HCT116 (cell line): ENCODE measurements around the gene EPHA8. TPM values are rescaled to one million over a fixed set of nuclear protein-coding genes. Genes with fewer than 3 reads are reported as not detected.

Experiments used
- ATAC-seq: fragments of 200-7000 bp; cut with Tn5 transposase; 2 replicates; pipeline ENCODE4 v1.9.1; 2020; ENCODE audit warnings: mild to moderate bottlenecking, moderate library complexity
- BruUV-seq: library from RNA; stranded (reverse); fragments of 400-500 nt; replicated peaks from 2 replicates; lab custom pipeline; 2021; lab: Mats Ljungman, UMichigan
- CTCF ChIA-PET: fragments of 300-600 bp; sonication (Branson Sonifier 250); formaldehyde crosslinking; loops from one replicate; lab custom pipeline; 2021; ENCODE audit warnings: antibody characterized with exemption; lab: Charles Lee
- POLR2A ChIA-PET: fragments of 300-600, 350-600 bp; sonication (Branson Sonifier 250); formaldehyde crosslinking; loops from one replicate; lab custom pipeline; 2021; ENCODE audit warnings: antibody characterized with exemption; lab: Charles Lee
- RAD21 ChIA-PET, 2 experiments: fragments of 300-600 bp; sonication (Branson Sonifier 250); formaldehyde crosslinking; loops; one replicate each; lab custom pipeline; 2023; ENCODE audit warnings: low total read pairs in 2 of 2; ENCODE audit not compliant: uncharacterized antibody in 2 of 2, unreplicated experiment in 2 of 2, low non-redundant PET in 1 of 2; lab: Charles Lee
- DNase-seq: peaks from one replicate; pipeline ENCODE4 v3.0.0-alpha.2; 2010; ENCODE audit warnings: low read depth, low spot score
- H2AFZ ChIP-seq: fragments of 200-600 bp; shearing (Covaris generic), sonication (generic); 2 replicates; pipeline ENCODE4 v1.6.1; 2017; ENCODE audit warnings: low read depth, mixed run types, mixed read lengths, antibody characterized with exemption, low read length; ENCODE audit not compliant: poor library complexity, severe bottlenecking
- H3K27ac ChIP-seq: 2 replicates; pipeline ENCODE4 v1.5.1; 2012; ENCODE audit warnings: low read depth, low read length
- H3K27me3 ChIP-seq: fragments of 200-600 bp; sonication (generic); 2 replicates; pipeline ENCODE4 v1.6.1; 2016; ENCODE audit warnings: mixed run types, low read length, mixed read lengths; ENCODE audit not compliant: insufficient read depth
- H3K36me3 ChIP-seq, 2 experiments: fragments of 200-500 bp in 1 of 2; fragments of 200-600 bp in 1 of 2; sonication (Bioruptor generic) in 1 of 2; sonication (generic) in 1 of 2; 2 replicates each; pipeline versions ENCODE4 v1.5.1 to v1.6.1; 2014 to 2016; ENCODE audit warnings: low read length in 2 of 2, inconsistent platforms in 1 of 2, mixed read lengths in 1 of 2, mixed run types in 1 of 2; ENCODE audit not compliant: insufficient read depth in 2 of 2, control insufficient read depth in 1 of 2
- H3K4me1 ChIP-seq, 2 experiments: fragments of 200-600 bp in 1 of 2; sonication (generic) in 1 of 2; 2 replicates each; pipeline versions ENCODE4 v1.5.1 to v1.6.1; 2012 to 2017; ENCODE audit warnings: low read length in 2 of 2, inconsistent platforms in 1 of 2, mild to moderate bottlenecking in 1 of 2, mixed read lengths in 1 of 2, mixed run types in 1 of 2, moderate library complexity in 1 of 2; ENCODE audit not compliant: insufficient read depth in 2 of 2, control insufficient read depth in 1 of 2
- H3K4me2 ChIP-seq: fragments of 200-600 bp; sonication (generic); 2 replicates; pipeline ENCODE4 v1.6.1; 2017; ENCODE audit warnings: mixed run types, low read length, mixed read lengths
- H3K4me3 ChIP-seq, 2 experiments: fragments of 200-600 bp in 1 of 2; sonication (generic) in 1 of 2; replicated peaks in 1 of 2; 2 replicates each; pipeline ENCODE4 v1.5.1; 2011 to 2016; ENCODE audit warnings: low read length in 2 of 2, control low read depth in 1 of 2, low read depth in 1 of 2, mild to moderate bottlenecking in 1 of 2, mixed read lengths in 1 of 2, mixed run types in 1 of 2
- H3K79me2 ChIP-seq: fragments of 200-600 bp; sonication (generic); 2 replicates; pipeline ENCODE4 v1.6.1; 2017; ENCODE audit warnings: mild to moderate bottlenecking, mixed run types, low read length, moderate library complexity, mixed read lengths; ENCODE audit not compliant: insufficient read depth
- H3K9ac ChIP-seq: fragments of 200-600 bp; sonication (generic); 2 replicates; pipeline ENCODE4 v1.6.1; 2016; ENCODE audit warnings: low read length, mixed read lengths
- H3K9me2 ChIP-seq: fragments of 200-600 bp; sonication (generic), shearing (Covaris generic); 2 replicates; pipeline ENCODE4 v1.6.1; 2017; ENCODE audit warnings: mixed run types, mild to moderate bottlenecking, moderate library complexity; ENCODE audit not compliant: insufficient read depth
- H3K9me3 ChIP-seq, 2 experiments: fragments of 200-500 bp in 1 of 2; fragments of 200-600 bp in 1 of 2; sonication (Bioruptor generic) in 1 of 2; sonication (generic) in 1 of 2; 2 replicates each; pipeline ENCODE4 v1.6.1; 2014 to 2017; ENCODE audit warnings: low read length in 2 of 2, mixed read lengths in 2 of 2, inconsistent platforms in 1 of 2, low read depth in 1 of 2, mild to moderate bottlenecking in 1 of 2, mixed run types in 1 of 2, moderate library complexity in 1 of 2; ENCODE audit not compliant: control insufficient read depth in 1 of 2, insufficient read depth in 1 of 2
- H4K20me1 ChIP-seq: fragments of 200-600 bp; sonication (generic), shearing (Covaris generic); 2 replicates; pipeline ENCODE4 v1.6.1; 2017; ENCODE audit warnings: mixed run types, mild to moderate bottlenecking, moderate library complexity; ENCODE audit not compliant: insufficient read depth
- CTCF ChIP-seq, 3 experiments: fragments of 200-600 bp in 1 of 3; sonication (generic) in 1 of 3; IDR thresholded peaks in 2 of 3; conservative IDR thresholded peaks in 1 of 3; 2 replicates each; pipeline ENCODE4 v1.5.1; 2012 to 2017; ENCODE audit warnings: low read depth in 2 of 3, low read length in 2 of 3, antibody characterized with exemption in 1 of 3, borderline replicate concordance in 1 of 3, control low read depth in 1 of 3, mild to moderate bottlenecking in 1 of 3, mixed read lengths in 1 of 3, mixed run types in 1 of 3, moderate library complexity in 1 of 3; ENCODE audit not compliant: insufficient read depth in 1 of 3
- EGR1 ChIP-seq: IDR thresholded peaks from 2 replicates; pipeline ENCODE4 v1.6.1; 2012; ENCODE audit warnings: low read depth
- ELF1 ChIP-seq: IDR thresholded peaks from 2 replicates; pipeline ENCODE4 v1.6.1; 2012; ENCODE audit warnings: low read depth, borderline replicate concordance
- EZH2 ChIP-seq: fragments of 200-600 bp; sonication (generic); IDR thresholded peaks from 2 replicates; pipeline ENCODE4 v1.6.1; 2017; ENCODE audit warnings: antibody characterized with exemption, mixed run types
- EZH2phosphoT487 ChIP-seq: fragments of 200-600 bp; IDR thresholded peaks from 2 replicates; pipeline ENCODE4 v1.6.1; 2018; ENCODE audit warnings: antibody characterized with exemption, borderline replicate concordance
- FOSL1 ChIP-seq: IDR thresholded peaks from 2 replicates; pipeline ENCODE4 v1.6.1; 2012; ENCODE audit warnings: low read depth
- MAX ChIP-seq: IDR thresholded peaks from 2 replicates; pipeline ENCODE4 v1.6.1; 2012
- POLR2A ChIP-seq: IDR thresholded peaks from 2 replicates; pipeline ENCODE4 v1.7.0; 2011; ENCODE audit warnings: borderline replicate concordance; ENCODE audit not compliant: insufficient read depth, insufficient read length; ENCODE audit errors: extremely low read depth
- POLR2AphosphoS5 ChIP-seq: IDR thresholded peaks from 2 replicates; pipeline ENCODE4 v1.6.1; 2011; ENCODE audit warnings: mild to moderate bottlenecking, low read depth, low read length, moderate library complexity
- RAD21 ChIP-seq: IDR thresholded peaks from 2 replicates; pipeline ENCODE4 v1.6.1; 2012; ENCODE audit warnings: low read depth, mild to moderate bottlenecking
- SIN3A ChIP-seq: IDR thresholded peaks from 2 replicates; pipeline ENCODE4 v1.6.1; 2012; ENCODE audit warnings: low read depth
- SP1 ChIP-seq: IDR thresholded peaks from 2 replicates; pipeline ENCODE4 v1.6.1; 2012; ENCODE audit warnings: low read depth
- TCF7L2 ChIP-seq: IDR thresholded peaks from 2 replicates; pipeline ENCODE4 v1.7.0; 2011; ENCODE audit warnings: borderline replicate concordance, inconsistent platforms; ENCODE audit not compliant: insufficient read depth, insufficient read length; ENCODE audit errors: extremely low read depth
- YY1 ChIP-seq: IDR thresholded peaks from 2 replicates; pipeline ENCODE4 v1.6.1; 2011; ENCODE audit warnings: low read length, low read depth, moderate library complexity, mild to moderate bottlenecking; ENCODE audit not compliant: insufficient replicate concordance; ENCODE audit errors: extremely low read depth
- ZNF274 ChIP-seq: fragments of 200-500 bp; sonication (Bioruptor generic); IDR thresholded peaks from 2 replicates; pipeline ENCODE4 v1.6.1; 2014; ENCODE audit warnings: mild to moderate bottlenecking, low read depth, low read length, inconsistent platforms
- intact Hi-C: fragments of 100-400 bp; cut with micrococcal nuclease; formaldehyde crosslinking; loops from 2 replicates; pipeline ENCODE4 v1.10.0; 2022
- total RNA-seq: library from RNA; stranded (reverse); gene quantifications from one replicate; pipeline ENCODE4 v1.2.1, GENCODE V29; 2021; ENCODE audit not compliant: unreplicated experiment

The EPHA8 gene
- total RNA-seq, 1 experiment from 2014 or later: 0.30 TPM

GRCh38 chr1:22651941-22652856 lies 88.9 kb downstream of the EPHA8 start:
- no peak overlapping the region for H3K27ac ChIP-seq
- H3K36me3 ChIP-seq: no peaks in the 10 kb centered on the region
- CTCF ChIA-PET: no interaction called here
- H4K20me1 ChIP-seq: no peaks in the 10 kb centered on the region
- no peaks in the 10 kb centered on the region for H3K9me3 ChIP-seq
- H3K4me2 ChIP-seq: no peak overlapping the region
- RAD21 ChIA-PET: no interaction called here
- DNase-seq: no peak
- no peak overlapping the region for H3K9ac ChIP-seq
- TF ChIP-seq FOSL1 (no peak), EGR1 (no peak), SP1 (no peak), ZNF274 (no peak), EZH2 (no peak), ELF1 (no peak), POLR2A (no peak), POLR2AphosphoS5 (no peak)
- no peak overlapping the region for H2AFZ ChIP-seq
- intact Hi-C loops: no loop called here
- POLR2A ChIA-PET: interaction anchor here (0.7 kb wide), 1 partner anchor 31 kb away, joined by 3 read pairs; no protein-coding TSS in a partner anchor
- H3K9me2 ChIP-seq: no peaks in the 10 kb centered on the region
- no peak for ATAC-seq
- no TSS peak for BruUV-seq
- H3K27me3 ChIP-seq: peaks cover 19% of the 10 kb centered on the region; the same call in 1 of the 2 replicates
- no peaks in the 10 kb centered on the region for H3K4me1 ChIP-seq
- H3K79me2 ChIP-seq: no peaks in the 10 kb centered on the region
- H3K4me3 ChIP-seq: no peak overlapping the region

- Histone ChIP-seq H3K4me2 (no peak within 1 kb of the TSS), H4K20me1 (no peaks in the 10 kb centered on the region), H3K79me2 (no peaks in the 10 kb centered on the region), H3K4me3 (no peak within 1 kb of the TSS), H3K4me1 (no peaks in the 10 kb centered on the region), H3K27ac (no peak within 1 kb of the TSS), H3K36me3 (no peaks in the 10 kb centered on the region), H3K9me2 (no peaks in the 10 kb centered on the region), H3K9ac (no peak within 1 kb of the TSS), H3K9me3 (no peaks in the 10 kb centered on the region), H2AFZ (no peak within 1 kb of the TSS), H3K27me3 (peaks cover 19% of the 10 kb centered on the region; the same call in 1 of the 2 replicates)
- no TSS peak for BruUV-seq
- intact Hi-C loops: no loop called here
- ChIA-PET CTCF (no interaction called here), POLR2A (no interaction called here), RAD21 (no interaction called here)
- no peak for ATAC-seq
- DNase-seq: no peak
- TF ChIP-seq EZH2phosphoT487 (no peak), MAX (no peak), ZNF274 (no peak), SIN3A (no peak), CTCF (IDR thresholded peaks at IDR 0.05 in 2 of 3, conservative IDR thresholded peaks at IDR 0.05 in 1 of 3; ENCODE audit: borderline replicate concordance in 1 of 3, insufficient read depth in 1 of 3, low read depth in 2 of 3, low read length in 2 of 3) (no peak), YY1 (no peak), RAD21 (no peak), TCF7L2 (no peak)
These were observed 89.6 kb downstream of the EPHA8 start, which contains the start of gene C1QB for GRCh38 chr1:22652881-22653316. C1QB (plus strand) TSS chr1:22653236; CDS start chr1:22659463, 6,227 bp downstream.
